T-helper 2 cell treated with Interferon-gamma antibody and Interleukin-4, amounts not matched to agents 5 μg/mL and 100 μg/mL, for 36 hours (primary cell): Measurements from ENCODE around the gene AGBL5.
"Not testable (repeated sequence)": the region's sequence is repeated elsewhere in the genome, so short reads cannot be mapped to it uniquely, and the experiment has no call there.

ENCODE experiments used
- DNase-seq: peaks from one replicate; pipeline ENCODE4 v3.0.0; 2021; ENCODE audit warnings: low spot score
- H3K27ac Mint-ChIP-seq: one replicate; pipeline ENCODE4 v1.8.0; 2021; ENCODE audit warnings: mild to moderate bottlenecking, mixed read lengths
- H3K27me3 Mint-ChIP-seq: one replicate; pipeline ENCODE4 v1.8.0; 2021; ENCODE audit warnings: low read depth, mixed read lengths
- H3K36me3 Mint-ChIP-seq: one replicate; pipeline ENCODE4 v1.8.0; 2021; ENCODE audit warnings: low read depth, mixed read lengths
- H3K4me1 Mint-ChIP-seq: one replicate; pipeline ENCODE4 v1.8.0; 2021; ENCODE audit warnings: low read depth, mixed read lengths
- H3K4me3 Mint-ChIP-seq: one replicate; pipeline ENCODE4 v1.8.0; 2022; ENCODE audit warnings: mild to moderate bottlenecking, moderate library complexity, mixed read lengths
- H3K9me3 Mint-ChIP-seq: one replicate; pipeline ENCODE4 v1.8.0; 2021; ENCODE audit warnings: mixed read lengths

The AGBL5 gene

GRCh38 chr2:27111392-27112078 lies 60.1 kb downstream of the AGBL5 start:
- DNase-seq, H3K4me3 Mint-ChIP-seq, H3K9me3 Mint-ChIP-seq, H3K27ac Mint-ChIP-seq, H3K36me3 Mint-ChIP-seq, H3K4me1 Mint-ChIP-seq, H3K27me3 Mint-ChIP-seq: not testable (repeated sequence)

GRCh38 chr2:27115519-27115918 lies 64.1 kb downstream of the AGBL5 start:
- peaks cover 23% of the 10 kb centered on the region for H3K27me3 Mint-ChIP-seq
- H3K27ac Mint-ChIP-seq: no peak overlapping the region
- H3K36me3 Mint-ChIP-seq: peaks cover 2% of the 10 kb centered on the region
- H3K4me3 Mint-ChIP-seq: no peak overlapping the region
- DNase-seq: no peak
- H3K9me3 Mint-ChIP-seq: no peaks in the 10 kb centered on the region
- H3K4me1 Mint-ChIP-seq: peaks cover 6% of the 10 kb centered on the region

- H3K4me3 Mint-ChIP-seq: peak overlapping the region; percentile 49
- no peak overlapping the region for H3K27ac Mint-ChIP-seq
- no peaks in the 10 kb centered on the region for H3K9me3 Mint-ChIP-seq
- H3K4me1 Mint-ChIP-seq: peaks cover 7% of the 10 kb centered on the region
- peaks cover 2% of the 10 kb centered on the region for H3K36me3 Mint-ChIP-seq
- no peak for DNase-seq
- peaks cover 39% of the 10 kb centered on the region for H3K27me3 Mint-ChIP-seq
Observed at GRCh38 chr2:27117995-27118524, 66.6 kb downstream of the AGBL5 start.

GRCh38 chr2:27118525-27119329 lies 67.3 kb downstream of the AGBL5 start, which contains the start of gene CGREF1:
CGREF1 (minus strand) TSS chr2:27119128; CDS start chr2:27104366, 14,762 bp downstream.
- Mint-ChIP-seq H3K36me3 (peaks cover 2% of the 10 kb centered on the region), H3K27me3 (peaks cover 40% of the 10 kb centered on the region), H3K4me1 (peaks cover 11% of the 10 kb centered on the region), H3K4me3 (peak within 1 kb of the TSS; percentile 74), H3K9me3 (no peaks in the 10 kb centered on the region), H3K27ac (no peak within 1 kb of the TSS)
- DNase-seq: no peak

- not testable (repeated sequence) for DNase-seq, H3K27ac Mint-ChIP-seq, H3K9me3 Mint-ChIP-seq, H3K36me3 Mint-ChIP-seq
- Mint-ChIP-seq H3K27me3 (peaks cover 40% of the 10 kb centered on the region), H3K4me1 (peaks cover 13% of the 10 kb centered on the region), H3K4me3 (peak overlapping the region; percentile 74)
Observed at GRCh38 chr2:27119330-27119670, 67.8 kb downstream of the AGBL5 start.
